Upper lobe of left lung (tissue), 6 donors: ENCODE measurements around the gene LHCGR. TPM values are rescaled to one million over a fixed set of nuclear protein-coding genes. Genes with fewer than 3 reads are reported as not detected.
A peak's percentile ranks its signal among the peaks of the same experiment; 100 is the strongest.

ENCODE experiments used
- ATAC-seq, 2 donors: fragments of 200-7000 bp; cut with Tn5 transposase; one replicate each; pipeline ENCODE4 v1.9.1; 2022; ENCODE audit warnings: mild to moderate bottlenecking in 2 of 2, moderate library complexity in 2 of 2; ENCODE audit not compliant: low FRiP score in 2 of 2
- DNase-seq, 2 donors: peaks; one replicate each; pipeline ENCODE4 v3.0.0-alpha.2; 2019 to 2020
- H3K27ac ChIP-seq, 4 donors: fragments of 200-600 bp; sonication (generic); one replicate each; pipeline ENCODE4 v1.5.1; 2016 to 2019
- H3K27me3 ChIP-seq, 4 donors: fragments of 200-600 bp; sonication (generic); one replicate each; pipeline ENCODE4 v1.5.1; 2017 to 2019
- H3K36me3 ChIP-seq, 4 donors: fragments of 200-600 bp; sonication (generic); one replicate each; pipeline ENCODE4 v1.5.1; 2016 to 2019
- H3K4me1 ChIP-seq, 4 donors: fragments of 200-600 bp; sonication (generic); one replicate each; pipeline ENCODE4 v1.5.1; 2018 to 2019
- H3K4me3 ChIP-seq, 4 donors: fragments of 200-600 bp; sonication (generic); one replicate each; pipeline ENCODE4 v1.5.1; 2017 to 2019; ENCODE audit warnings: mild to moderate bottlenecking in 2 of 4, moderate library complexity in 1 of 4
- H3K9me3 ChIP-seq, 4 donors: fragments of 200-600 bp; sonication (generic); one replicate each; pipeline ENCODE4 v1.5.1; 2018 to 2019
- EP300 ChIP-seq, 4 donors: sonication (generic); formaldehyde crosslinking; IDR thresholded peaks; one replicate each; pipeline ENCODE4 v1.5.1; 2017; ENCODE audit warnings: antibody characterized with exemption in 4 of 4, control low read depth in 2 of 4
- POLR2A ChIP-seq, 4 donors: fragments of 450-650 bp; IDR thresholded peaks; one replicate each; pipeline ENCODE4 v1.5.1; 2016 to 2017; ENCODE audit warnings: antibody characterized with exemption in 4 of 4, mild to moderate bottlenecking in 2 of 4
- POLR2AphosphoS5 ChIP-seq, 2 donors: sonication (generic); formaldehyde crosslinking; IDR thresholded peaks; one replicate each; pipeline ENCODE4 v1.5.1; 2017; ENCODE audit warnings: antibody characterized with exemption in 2 of 2
- WGBS, 2 donors: methylation state at CpG; one replicate each; pipeline ENCODE4 v1.1.5; 2017 to 2018; 5-methylcytosine and 5-hydroxymethylcytosine counted together
- total RNA-seq, 6 donors: library from RNA; depleted of rRNA in 4 of 6; stranded (reverse); fragments of >200 nt in 4 of 6; gene quantifications; one replicate each; pipeline versions ENCODE4 v1.1.0 to v1.2.1, GENCODE V29; 2016 to 2021
- TF ChIP-seq, protein P1 (sequence below), 6 experiments: fragments of 450-650 bp in 4 of 6; fragments of 200-600 bp in 2 of 6; sonication (generic) in 2 of 6; IDR thresholded peaks; one replicate each; pipeline ENCODE4 v1.5.1; 2016 to 2019; ENCODE audit warnings: antibody characterized with exemption in 6 of 6
- donor health status: DM: no; HTN: no; CAD: no; lungs with moderate emphysema.
- donor health status: DM: no; HTN: yes; CAD: no; lungs with severe emphysema.

LHCGR gene
- under 1 TPM in 1 of 6 donors, not detected in 5; 0.72 TPM for total RNA-seq

DNA sequence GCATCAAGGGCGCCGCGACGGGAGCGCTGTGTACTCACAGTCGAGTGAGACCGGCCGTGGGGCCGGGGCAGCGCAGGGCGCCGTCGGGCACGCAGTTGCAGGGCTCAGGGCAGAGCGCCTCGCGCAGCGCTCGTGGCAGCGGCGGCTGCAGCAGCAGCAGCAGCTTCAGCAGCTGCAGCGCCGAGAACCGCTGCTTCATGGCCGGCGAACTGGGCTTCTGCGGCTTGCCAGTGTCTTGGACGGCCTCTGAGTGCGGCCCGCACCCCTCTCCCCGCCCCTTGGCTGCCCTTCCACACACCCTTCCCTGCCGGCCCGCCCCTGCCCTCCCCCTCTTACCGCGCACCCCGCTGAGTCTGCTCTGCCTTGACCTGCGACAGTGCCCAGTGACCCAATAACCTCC is at the start of gene LHCGR:
LHCGR (minus strand) TSS at position 252 of the 400 bp plus-strand sequence; CDS start at position 199, 53 bp downstream.
- peaks cover 0 to 10% (median 5%) of the 10 kb centered on the region in 4 donors for H3K4me1 ChIP-seq
- H3K9me3 ChIP-seq = no peaks in the 10 kb centered on the region
- no peaks in the 10 kb centered on the region for H3K36me3 ChIP-seq
- TF ChIP-seq, protein P1, sequence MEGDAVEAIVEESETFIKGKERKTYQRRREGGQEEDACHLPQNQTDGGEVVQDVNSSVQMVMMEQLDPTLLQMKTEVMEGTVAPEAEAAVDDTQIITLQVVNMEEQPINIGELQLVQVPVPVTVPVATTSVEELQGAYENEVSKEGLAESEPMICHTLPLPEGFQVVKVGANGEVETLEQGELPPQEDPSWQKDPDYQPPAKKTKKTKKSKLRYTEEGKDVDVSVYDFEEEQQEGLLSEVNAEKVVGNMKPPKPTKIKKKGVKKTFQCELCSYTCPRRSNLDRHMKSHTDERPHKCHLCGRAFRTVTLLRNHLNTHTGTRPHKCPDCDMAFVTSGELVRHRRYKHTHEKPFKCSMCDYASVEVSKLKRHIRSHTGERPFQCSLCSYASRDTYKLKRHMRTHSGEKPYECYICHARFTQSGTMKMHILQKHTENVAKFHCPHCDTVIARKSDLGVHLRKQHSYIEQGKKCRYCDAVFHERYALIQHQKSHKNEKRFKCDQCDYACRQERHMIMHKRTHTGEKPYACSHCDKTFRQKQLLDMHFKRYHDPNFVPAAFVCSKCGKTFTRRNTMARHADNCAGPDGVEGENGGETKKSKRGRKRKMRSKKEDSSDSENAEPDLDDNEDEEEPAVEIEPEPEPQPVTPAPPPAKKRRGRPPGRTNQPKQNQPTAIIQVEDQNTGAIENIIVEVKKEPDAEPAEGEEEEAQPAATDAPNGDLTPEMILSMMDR (IDR thresholded peaks at IDR 0.05) = no peak
- TF ChIP-seq POLR2A (IDR thresholded peaks at IDR 0.05) (no peak), EP300 (IDR thresholded peaks at IDR 0.05) (no peak), POLR2AphosphoS5 (IDR thresholded peaks at IDR 0.05) (no peak)
- H3K27me3 ChIP-seq = peaks cover 0 to 9% (median 2%) of the 10 kb centered on the region in 4 donors
- H3K4me3 ChIP-seq = peak within 1 kb of the TSS in 3 of 4 donors; percentile 3 to 23 (median 17)
- peak; percentile 31 to 83 for ATAC-seq
- WGBS, 2 donors = 5 to 12% methylated on average over 26 to 28 of the region's 37 CpGs
- peak; percentile 20 to 87 for DNase-seq
- H3K27ac ChIP-seq = no peak within 1 kb of the TSS

GRCh38 chr2:48799601-48800000 is 44.1 kb upstream of the LHCGR start:
- no peak for ATAC-seq
- 74 to 82% methylated on average over 6 of the region's 6 CpGs for WGBS, 2 donors
- Histone ChIP-seq H3K27me3 (no peaks in the 10 kb centered on the region), H3K36me3 (no peaks in the 10 kb centered on the region), H3K27ac (no peak overlapping the region), H3K4me1 (no peaks in the 10 kb centered on the region), H3K9me3 (no peaks in the 10 kb centered on the region), H3K4me3 (no peak overlapping the region)
- no peak for TF ChIP-seq POLR2A (IDR thresholded peaks at IDR 0.05)
- no peak for TF ChIP-seq EP300 (IDR thresholded peaks at IDR 0.05)
- TF ChIP-seq, protein P1 (IDR thresholded peaks at IDR 0.05) = no peak
- TF ChIP-seq POLR2AphosphoS5 (IDR thresholded peaks at IDR 0.05) = no peak
- no peak for DNase-seq

GRCh38 chr2:48795065-48795464 is 39.5 kb upstream of the LHCGR start:
- TF ChIP-seq, protein P1 (IDR thresholded peaks at IDR 0.05) = no peak
- TF ChIP-seq POLR2A (IDR thresholded peaks at IDR 0.05) = no peak
- no peak for TF ChIP-seq POLR2AphosphoS5 (IDR thresholded peaks at IDR 0.05)
- TF ChIP-seq EP300 (IDR thresholded peaks at IDR 0.05) = no peak
- DNase-seq = no peak
- Histone ChIP-seq H3K4me1 (no peaks in the 10 kb centered on the region), H3K27me3 (no peaks in the 10 kb centered on the region), H3K4me3 (no peak overlapping the region), H3K36me3 (no peaks in the 10 kb centered on the region), H3K27ac (no peak overlapping the region), H3K9me3 (no peaks in the 10 kb centered on the region)
- no peak for ATAC-seq
- 46 to 64% methylated on average over 1 to 2 of the region's 2 CpGs for WGBS, 2 donors

GRCh38 chr2:48793671-48794070 is 38.1 kb upstream of the LHCGR start:
- 70 to 82% methylated on average over 5 of the region's 5 CpGs for WGBS, 2 donors

More at GRCh38 chr2:48793671-48794070, 38.1 kb upstream of the LHCGR start:
- no peak for ATAC-seq
- H3K27ac ChIP-seq = no peak overlapping the region
- DNase-seq = no peak
- H3K36me3 ChIP-seq = no peaks in the 10 kb centered on the region
- no peaks in the 10 kb centered on the region for H3K9me3 ChIP-seq
- TF ChIP-seq POLR2AphosphoS5 (IDR thresholded peaks at IDR 0.05) (no peak), EP300 (IDR thresholded peaks at IDR 0.05) (no peak), POLR2A (IDR thresholded peaks at IDR 0.05) (no peak)
- TF ChIP-seq, protein P1 (IDR thresholded peaks at IDR 0.05) = no peak
- no peaks in the 10 kb centered on the region for H3K4me1 ChIP-seq
- no peaks in the 10 kb centered on the region for H3K27me3 ChIP-seq
- no peak overlapping the region for H3K4me3 ChIP-seq
